Hindlimb muscle (tissue), 1 donor: ENCODE measurements around the gene SARS1. TPM values are rescaled to one million over a fixed set of nuclear protein-coding genes. Genes with fewer than 3 reads are reported as not detected.
"Not testable (repeated sequence)": the region's sequence is repeated elsewhere in the genome, so short reads cannot be mapped to it uniquely, and the experiment has no call there.

ENCODE experiments used
- DNase-seq: peaks from one replicate; pipeline ENCODE4 v3.0.0-alpha.2; 2013
- polyA plus RNA-seq: library from polyadenylated mRNA; unstranded; fragments of 120-200 nt; gene quantifications from one replicate; pipeline ENCODE4 v1.2.1, GENCODE V29; 2013; ENCODE audit not compliant: insufficient read length

Gene SARS1
- polyA plus RNA-seq, 1 donor = 83.1 TPM

DNA sequence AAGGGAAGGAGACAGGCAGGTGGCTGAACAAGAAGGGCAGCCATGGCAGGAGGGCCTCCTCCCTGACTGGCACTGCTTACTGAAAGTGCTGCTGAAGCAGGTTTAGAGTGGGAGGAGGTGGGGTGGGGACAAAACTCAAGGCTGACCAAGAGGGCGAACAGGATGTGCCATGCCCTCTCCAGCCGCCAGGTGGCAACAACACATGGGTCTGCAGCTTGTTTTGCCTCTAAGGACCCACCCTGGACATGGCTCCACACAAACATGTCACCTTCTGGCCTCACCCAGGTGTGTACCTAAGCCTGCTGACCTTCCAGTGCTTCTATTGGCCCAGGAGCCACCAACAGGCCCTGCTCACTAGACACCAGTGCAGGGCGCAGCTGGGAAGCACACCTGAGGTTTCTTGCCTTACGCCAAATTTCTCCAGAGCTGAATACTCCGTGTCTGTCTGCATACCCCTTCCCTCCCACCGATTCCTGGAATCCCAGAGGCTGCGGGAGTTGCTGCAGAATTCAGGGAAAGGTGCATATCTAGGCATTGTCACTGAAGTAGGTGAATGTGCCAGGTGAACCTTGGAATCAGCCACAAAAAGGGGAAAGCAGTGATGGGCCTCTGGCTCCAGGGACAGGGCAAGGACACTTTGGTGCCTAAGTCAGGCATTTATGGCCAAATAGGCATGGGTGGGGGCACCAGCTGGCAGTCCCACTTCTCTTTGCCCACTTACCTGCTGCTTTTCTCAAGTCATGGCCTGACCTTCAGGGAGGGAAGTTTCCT lies 63.9 kb downstream of the SARS1 start:
- no peak for DNase-seq

DNA sequence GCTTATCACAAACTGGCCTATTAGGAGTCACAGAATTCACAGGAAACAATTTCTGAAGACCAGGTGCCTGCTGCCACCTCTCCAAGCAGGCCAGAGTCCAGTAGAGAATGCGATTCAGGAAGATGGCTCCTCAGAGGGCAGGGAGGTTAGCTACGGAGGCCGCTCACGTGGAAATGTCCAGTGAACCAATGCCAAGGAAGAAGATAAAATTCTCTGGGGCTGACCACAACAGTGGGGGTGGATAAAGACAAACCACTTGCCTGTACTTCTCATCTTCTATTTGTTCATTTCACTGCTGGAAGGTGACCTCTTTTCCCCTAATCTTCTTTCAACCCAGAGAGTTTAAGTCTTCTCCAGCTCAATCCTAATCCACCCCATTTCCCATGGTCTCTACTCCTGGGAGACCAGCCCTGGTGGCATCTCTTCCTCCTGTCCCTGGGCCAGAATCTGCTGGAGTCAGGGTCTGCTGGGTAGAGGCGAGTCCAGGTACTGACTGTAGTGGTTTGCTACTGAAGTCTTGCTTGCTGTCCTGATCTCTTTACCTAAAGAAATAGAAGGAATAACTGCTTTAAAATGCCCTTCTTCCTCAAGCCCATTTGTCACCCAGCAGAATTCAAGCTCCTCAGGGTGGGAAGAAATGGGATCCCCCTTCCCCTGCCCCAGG lies 66.0 kb downstream of the SARS1 start:
- DNase-seq = no peak

DNA sequence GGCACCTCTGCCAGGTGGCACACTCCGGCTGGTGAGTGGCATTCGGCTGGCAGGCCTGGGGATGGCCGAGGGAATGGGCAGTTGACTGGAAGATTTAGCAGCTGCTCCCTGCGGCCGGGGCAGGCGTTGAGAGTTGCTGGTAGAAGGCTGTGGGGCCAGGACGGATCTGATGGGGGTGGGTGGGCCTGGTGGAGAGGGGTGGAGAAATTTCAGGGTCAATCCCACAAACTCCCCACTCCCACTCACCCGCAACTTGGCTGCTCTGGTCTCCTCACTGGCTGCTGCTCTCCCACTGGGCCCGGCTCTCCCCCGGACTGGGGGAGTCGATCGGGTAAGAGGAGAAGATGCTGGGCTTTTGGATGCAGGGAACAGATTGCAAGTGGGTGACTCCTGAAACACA lies 67.1 kb downstream of the SARS1 start:
- no peak for DNase-seq

DNA sequence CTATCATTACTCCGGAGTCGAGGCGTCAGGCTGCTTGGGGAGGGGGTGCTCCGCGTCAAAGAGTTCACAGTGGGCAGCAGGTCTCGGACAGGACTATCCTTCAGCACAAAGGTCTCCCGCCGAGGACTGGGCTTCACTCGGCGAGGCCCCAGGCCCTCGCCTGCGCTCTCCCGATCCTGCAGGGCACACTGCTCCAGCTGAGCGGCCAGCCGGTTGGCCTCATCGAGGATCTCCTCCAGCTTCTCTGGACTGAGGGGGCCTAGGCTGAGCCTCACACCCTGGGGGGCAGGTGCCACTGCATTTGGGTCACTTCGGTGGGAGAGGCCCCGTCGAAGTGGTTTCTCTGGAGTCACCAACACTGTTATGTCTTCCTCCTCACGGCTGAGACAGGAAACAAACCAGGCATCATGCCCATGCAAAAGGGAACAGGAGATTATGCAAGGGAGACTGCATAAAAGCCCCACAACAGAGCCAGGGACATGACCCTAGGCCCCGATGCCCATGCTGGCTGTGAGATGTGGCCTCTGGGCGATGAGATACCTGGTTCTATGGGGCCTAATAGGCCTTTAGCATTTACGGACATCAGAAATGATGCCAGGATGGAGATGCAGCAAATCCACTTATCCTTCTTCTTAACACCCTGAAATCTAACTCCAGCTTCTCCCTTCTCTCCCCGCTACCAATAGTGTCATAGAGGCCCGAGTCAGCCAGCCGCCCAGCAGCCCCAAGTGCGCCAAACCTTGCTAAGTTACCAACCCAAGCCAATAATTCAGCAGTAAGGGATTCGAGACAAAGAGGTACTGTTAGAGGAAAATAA lies 68.2 kb downstream of the SARS1 start:
- DNase-seq = no peak

DNA sequence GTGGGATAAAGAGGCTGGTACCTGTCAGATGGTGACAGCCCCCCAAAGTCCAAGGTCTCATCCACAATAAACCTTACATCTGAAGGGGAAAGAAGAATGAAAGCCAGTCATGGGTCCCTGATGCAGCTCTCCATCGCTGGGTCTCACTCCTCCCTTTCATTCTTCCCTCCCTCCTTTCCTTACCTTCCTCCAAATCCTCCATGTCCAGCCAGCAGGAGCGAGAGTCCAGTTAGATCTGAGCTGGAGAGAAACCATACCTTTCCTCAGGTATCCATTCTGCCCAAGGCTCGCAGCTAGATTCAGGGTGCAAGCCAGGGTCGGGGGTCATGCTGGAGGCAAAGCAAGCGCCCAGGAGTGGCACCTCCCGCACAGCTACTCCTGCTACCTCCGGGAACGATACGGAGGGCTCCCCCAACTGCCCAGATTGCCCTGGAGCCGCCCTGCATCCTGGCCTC lies 68.8 kb downstream of the SARS1 start:
- no peak for DNase-seq

DNA sequence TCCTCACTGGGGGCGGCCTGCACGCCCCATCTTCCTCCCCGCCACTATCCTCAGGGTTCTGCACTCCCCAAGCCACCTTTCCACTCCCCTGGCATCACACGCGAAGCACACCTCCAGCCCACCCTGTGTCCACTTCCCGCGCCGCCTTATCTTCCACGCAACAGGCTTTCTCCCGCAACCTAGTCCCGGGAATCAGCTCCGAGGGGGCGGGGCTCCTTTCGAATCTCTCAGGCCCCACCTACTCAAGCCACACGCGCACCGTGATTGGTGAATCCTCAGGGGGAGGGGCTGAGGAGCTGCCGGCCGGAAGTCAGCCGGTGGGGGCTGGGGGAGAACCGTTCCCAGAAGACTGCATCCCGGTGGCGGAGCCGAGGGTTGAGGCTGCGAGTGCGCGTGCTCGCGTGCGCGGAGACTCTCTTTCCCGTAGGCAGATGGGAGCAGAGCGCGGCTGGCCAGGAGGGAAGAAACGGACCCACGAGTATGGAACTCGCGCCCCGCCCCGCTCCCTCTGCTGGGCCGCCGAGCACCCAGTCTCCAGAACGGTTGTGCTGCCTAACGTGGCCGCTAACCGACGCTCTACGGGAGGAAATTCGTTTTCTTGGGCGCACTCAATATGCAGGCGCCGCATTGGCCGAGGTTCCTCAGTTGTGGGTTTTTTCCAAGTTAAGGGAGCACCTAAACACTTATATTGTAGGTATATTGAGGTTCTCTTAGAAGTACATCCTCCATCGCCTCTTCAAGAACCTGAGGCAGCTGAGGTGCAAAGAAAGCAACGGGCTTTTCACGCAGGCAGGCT lies 69.4 kb downstream of the SARS1 start, which contains the start of gene PSRC1:
Gene PSRC1, minus strand, starts transcription at position 194 of the 796 bp plus-strand sequence.
- DNase-seq = peak; percentile 95

DNA sequence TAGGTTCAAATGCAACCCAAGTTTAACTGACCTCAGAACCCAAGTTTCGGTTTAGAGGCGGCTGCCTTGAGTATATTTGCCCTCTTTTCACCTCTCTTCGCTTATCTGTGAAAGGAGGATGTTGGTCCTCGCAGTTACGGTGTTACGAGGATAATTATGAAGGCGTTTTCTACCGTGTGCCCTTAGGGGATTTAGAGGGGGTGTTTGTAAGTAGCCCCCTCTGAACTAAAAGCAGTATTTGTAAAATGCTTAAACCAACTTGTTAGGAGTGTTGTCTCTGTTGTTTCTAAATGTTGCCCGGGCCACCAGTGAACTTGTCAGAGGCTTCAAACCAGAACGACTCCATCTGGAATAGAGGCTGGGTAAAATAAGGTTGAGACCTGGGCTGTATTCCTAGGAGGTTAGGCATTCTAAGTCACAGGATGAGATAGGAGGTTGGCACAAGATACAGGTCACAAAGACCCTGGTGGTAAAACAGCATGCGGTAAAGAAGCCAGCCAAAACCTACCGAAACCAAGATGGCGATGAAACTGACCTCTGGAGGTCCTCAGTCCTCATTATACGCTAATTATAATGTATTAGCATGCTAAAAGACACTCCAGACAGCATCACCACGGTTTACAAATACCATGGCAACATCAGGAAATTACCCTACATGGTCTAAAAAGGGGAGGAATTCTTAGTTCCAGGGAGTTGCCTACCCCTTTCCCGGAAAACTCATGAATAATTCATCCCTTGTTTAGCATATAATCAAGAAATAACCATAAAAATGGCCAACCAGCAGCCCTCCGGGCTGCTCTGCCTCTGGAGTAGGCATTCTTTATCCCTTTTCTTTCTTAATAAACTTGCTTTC lies 70.3 kb downstream of the SARS1 start:
- DNase-seq = no peak

DNA sequence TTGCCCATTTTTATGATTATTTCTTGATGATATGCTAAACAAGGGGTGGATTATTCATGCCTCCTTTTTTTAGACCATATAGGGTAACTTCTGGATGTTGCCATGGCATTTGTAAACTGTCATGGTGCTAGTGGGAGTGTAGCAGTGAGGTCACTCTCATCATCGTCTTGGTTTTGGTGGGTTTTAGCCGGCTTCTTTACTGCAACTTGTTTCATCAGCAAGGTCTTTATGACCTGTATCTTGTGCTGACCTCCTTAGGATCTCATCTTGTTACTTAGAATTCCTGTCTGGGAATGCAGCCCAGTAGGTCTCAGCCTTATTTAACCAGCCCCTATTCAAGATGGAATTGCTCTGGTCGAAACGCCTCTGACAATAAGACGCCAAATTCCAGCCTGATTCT lies 73.0 kb downstream of the SARS1 start:
- not testable (repeated sequence) for DNase-seq

Other genes starting within 250 kb of the SARS1 start
- 10.8 TPM for gene WDR47, start 171.8 kb upstream of the SARS1 start, polyA plus RNA-seq
- gene TAF13, start 137.9 kb upstream of the SARS1 start, polyA plus RNA-seq = 34.1 TPM
- gene TMEM167B, start 123.2 kb upstream of the SARS1 start, polyA plus RNA-seq = 39.5 TPM
- 0.27 TPM for gene ELAPOR1, start 99.8 kb upstream of the SARS1 start, polyA plus RNA-seq
- 4.1 TPM for gene CELSR2, start 35.6 kb downstream of the SARS1 start, polyA plus RNA-seq
- 11.1 TPM for gene PSRC1, start 69.2 kb downstream of the SARS1 start, polyA plus RNA-seq
- 0.94 TPM for gene MYBPHL, start 93.1 kb downstream of the SARS1 start, polyA plus RNA-seq
- gene SORT1, start 184.0 kb downstream of the SARS1 start, polyA plus RNA-seq = 32.9 TPM
- gene PSMA5, start 212.5 kb downstream of the SARS1 start, polyA plus RNA-seq = 52.5 TPM